ENCODE measurements around the gene FGFR2. TPM values are rescaled to one million over a fixed set of nuclear protein-coding genes. Genes with fewer than 3 reads are reported as not detected.

Gene FGFR2
- polyA plus RNA-seq, 1 donor from 2014 or later, result 14.8 TPM

- Histone ChIP-seq H3K36me3 (ENCODE audit: insufficient read depth, low read length) (no peaks in the 10 kb centered on the region), H3F3A (ENCODE audit: insufficient read depth, low read length, poor library complexity, severe bottlenecking) (no peaks in the 10 kb centered on the region), H3K4me2 (ENCODE audit: low read length) (no peak overlapping the region), H3K27ac (ENCODE audit: low read length) (no peak overlapping the region), H4K20me1 (ENCODE audit: insufficient read depth) (no peaks in the 10 kb centered on the region), H3K9me2 (ENCODE audit: insufficient read depth, low read length) (no peaks in the 10 kb centered on the region), H3K4me3 (ENCODE audit: low read length) (no peak overlapping the region), H3K9ac (ENCODE audit: low read length) (no peak overlapping the region), H2AFZ (ENCODE audit: low read depth, low read length) (no peak overlapping the region), H3K79me2 (replicated peaks; ENCODE audit: insufficient read depth, low read length) (no peaks in the 10 kb centered on the region), H3K9me3 (ENCODE audit: low read length) (no peaks in the 10 kb centered on the region), H3K27me3 (ENCODE audit: insufficient read depth, low read depth, low read length) (no peaks in the 10 kb centered on the region)
- no peak for TF ChIP-seq SMC3 (conservative IDR thresholded peaks at IDR 0.05; ENCODE audit: poor library complexity)
- no peak for TF ChIP-seq MXI1 (conservative IDR thresholded peaks at IDR 0.05; ENCODE audit: poor library complexity, severe bottlenecking)
- no peak for TF ChIP-seq REST (IDR thresholded peaks at IDR 0.05; ENCODE audit: borderline replicate concordance)
- no peak for TF ChIP-seq TAF1 (IDR thresholded peaks at IDR 0.05; ENCODE audit: low read depth)
- no peak for TF ChIP-seq EZH2 (IDR thresholded peaks at IDR 0.05; ENCODE audit: borderline replicate concordance, insufficient read depth, low read length, poor library complexity, severe bottlenecking)
- no peak for TF ChIP-seq CTCF (IDR thresholded peaks at IDR 0.05; ENCODE audit: poor library complexity, severe bottlenecking)
- no peak for TF ChIP-seq RAD21 (conservative IDR thresholded peaks at IDR 0.05)
- no peak for TF ChIP-seq POLR2AphosphoS5 (IDR thresholded peaks at IDR 0.05)
- TF ChIP-seq EP300 (conservative IDR thresholded peaks at IDR 0.05; ENCODE audit: poor library complexity, severe bottlenecking), result no peak
These were observed 96.4 kb downstream of the FGFR2 start for GRCh38 chr10:121501796-121502195.

GRCh38 chr10:121500701-121501332 lies 97.4 kb downstream of the FGFR2 start:
- Histone ChIP-seq H3K4me2 (ENCODE audit: low read length) (no peak overlapping the region), H3K27ac (ENCODE audit: low read length) (no peak overlapping the region), H3K36me3 (ENCODE audit: insufficient read depth, low read length) (no peaks in the 10 kb centered on the region)

More at GRCh38 chr10:121500701-121501332, 97.4 kb downstream of the FGFR2 start:
- Histone ChIP-seq H3K4me3 (ENCODE audit: low read length) (no peak overlapping the region), H3K27me3 (ENCODE audit: insufficient read depth, low read depth, low read length) (no peaks in the 10 kb centered on the region), H3K9me2 (ENCODE audit: insufficient read depth, low read length) (no peaks in the 10 kb centered on the region), H3F3A (ENCODE audit: insufficient read depth, low read length, poor library complexity, severe bottlenecking) (no peaks in the 10 kb centered on the region), H2AFZ (ENCODE audit: low read depth, low read length) (no peak overlapping the region), H4K20me1 (ENCODE audit: insufficient read depth) (no peaks in the 10 kb centered on the region), H3K9ac (ENCODE audit: low read length) (no peak overlapping the region), H3K9me3 (ENCODE audit: low read length) (no peaks in the 10 kb centered on the region), H3K79me2 (replicated peaks; ENCODE audit: insufficient read depth, low read length) (no peaks in the 10 kb centered on the region)
- no peak for TF ChIP-seq EZH2 (IDR thresholded peaks at IDR 0.05; ENCODE audit: borderline replicate concordance, insufficient read depth, low read length, poor library complexity, severe bottlenecking)
- TF ChIP-seq CTCF (IDR thresholded peaks at IDR 0.05; ENCODE audit: poor library complexity, severe bottlenecking), result no peak
- no peak for TF ChIP-seq TAF1 (IDR thresholded peaks at IDR 0.05; ENCODE audit: low read depth)
- TF ChIP-seq RAD21 (conservative IDR thresholded peaks at IDR 0.05), result no peak
- no peak for TF ChIP-seq MXI1 (conservative IDR thresholded peaks at IDR 0.05; ENCODE audit: poor library complexity, severe bottlenecking)
- TF ChIP-seq REST (IDR thresholded peaks at IDR 0.05; ENCODE audit: borderline replicate concordance), result no peak
- no peak for TF ChIP-seq EP300 (conservative IDR thresholded peaks at IDR 0.05; ENCODE audit: poor library complexity, severe bottlenecking)
- TF ChIP-seq POLR2AphosphoS5 (IDR thresholded peaks at IDR 0.05), result no peak
- no peak for TF ChIP-seq SMC3 (conservative IDR thresholded peaks at IDR 0.05; ENCODE audit: poor library complexity)
